Sigmoid colon (tissue), 7 donors: Measurements from ENCODE around the gene SHB. TPM values are rescaled to one million over a fixed set of nuclear protein-coding genes. Genes with fewer than 3 reads are reported as not detected.

Experiments used
- DNase-seq: peaks from one replicate; pipeline ENCODE4 v3.0.0-alpha.2; 2019
- H3K27ac ChIP-seq, 4 donors: fragments of 200-600 bp; sonication (generic); one replicate each; pipeline ENCODE4 v1.5.1; 2016 to 2019; ENCODE audit warnings: mild to moderate bottlenecking in 1 of 4
- H3K27me3 ChIP-seq, 3 donors: fragments of 200-600 bp; sonication (generic); one replicate each; pipeline ENCODE4 v1.5.1; 2019; ENCODE audit warnings: mild to moderate bottlenecking in 1 of 3
- H3K36me3 ChIP-seq, 4 donors: fragments of 200-600 bp; sonication (generic); one replicate each; pipeline ENCODE4 v1.5.1; 2016 to 2019
- H3K4me1 ChIP-seq, 4 donors: fragments of 200-600 bp; sonication (generic); one replicate each; pipeline ENCODE4 v1.5.1; 2017 to 2019
- H3K4me3 ChIP-seq, 4 donors: fragments of 200-600 bp; sonication (generic); one replicate each; pipeline ENCODE4 v1.5.1; 2017 to 2019; ENCODE audit warnings: mild to moderate bottlenecking in 2 of 4, moderate library complexity in 1 of 4
- H3K9me3 ChIP-seq, 4 donors: fragments of 200-600 bp in 3 of 4; sonication (generic) in 3 of 4; one replicate each; pipeline versions ENCODE4 v1.5.1 to v1.6.1; 2013 to 2019
- EP300 ChIP-seq, 4 donors: sonication (generic); formaldehyde crosslinking; IDR thresholded peaks; one replicate each; pipeline ENCODE4 v1.6.1; 2017; ENCODE audit warnings: antibody characterized with exemption in 4 of 4
- POLR2A ChIP-seq, 2 donors: fragments of 450-650 bp; IDR thresholded peaks; one replicate each; pipeline ENCODE4 v1.6.1; 2016; ENCODE audit warnings: antibody characterized with exemption in 2 of 2, mild to moderate bottlenecking in 2 of 2, moderate library complexity in 2 of 2
- POLR2AphosphoS5 ChIP-seq, 4 donors: sonication (generic); formaldehyde crosslinking; IDR thresholded peaks; one replicate each; pipeline ENCODE4 v1.6.1; 2017; ENCODE audit warnings: antibody characterized with exemption in 4 of 4
- WGBS, 2 donors: extraction: QIAGEN DNeasy Blood & Tissue Kit; methylation state at CpG; one replicate each; pipeline ENCODE4 v1.1.7; 2013; 5-methylcytosine and 5-hydroxymethylcytosine counted together
- intact Hi-C: fragments of 100-400 bp; cut with DNase I; formaldehyde crosslinking; loops from one replicate; pipeline ENCODE4 v1.15.1; 2023
- polyA plus RNA-seq, 3 donors: library from polyadenylated mRNA; stranded (reverse); fragments of 200-250 nt; gene quantifications; one replicate each; pipeline ENCODE4 v1.2.3, GENCODE V29; 2013
- total RNA-seq, 4 donors: library from RNA; depleted of rRNA; stranded (reverse); fragments of >200 nt; gene quantifications; one replicate each; pipeline ENCODE4 v1.1.0, GENCODE V29; 2016
- TF ChIP-seq, protein P1 (sequence below), 4 experiments: fragments of 450-650 bp in 3 of 4; fragments of 200-600 bp in 1 of 4; IDR thresholded peaks; one replicate each; pipeline ENCODE4 v1.5.1; 2016 to 2019; ENCODE audit warnings: antibody characterized with exemption in 4 of 4, mild to moderate bottlenecking in 3 of 4, moderate library complexity in 2 of 4
- donor health status: healthy with polysubstance abuse.
- donor health status: Bipolar disorder and iron deficiency.
- donor health status: healthy.

Gene SHB
- total RNA-seq (10 to 100 TPM in 3 of 4 donors, 1 to 10 TPM in 1; 6.8 to 33.7 (median 10.3) TPM), polyA plus RNA-seq (10 to 100 TPM in 2 of 3 donors, 1 to 10 TPM in 1; 9.5 to 11.7 (median 10.2) TPM)

GRCh38 chr9:38068701-38069628 is at the start of gene SHB:
Gene SHB (minus strand): TSS chr9:38069227. CDS start chr9:38068645, 582 bp downstream.
- peak in 2 of 4 donors; percentile 42 to 49 for TF ChIP-seq POLR2AphosphoS5 (IDR thresholded peaks at IDR 0.05)
- TF ChIP-seq EP300 (IDR thresholded peaks at IDR 0.05) = no peak
- TF ChIP-seq, protein P1, sequence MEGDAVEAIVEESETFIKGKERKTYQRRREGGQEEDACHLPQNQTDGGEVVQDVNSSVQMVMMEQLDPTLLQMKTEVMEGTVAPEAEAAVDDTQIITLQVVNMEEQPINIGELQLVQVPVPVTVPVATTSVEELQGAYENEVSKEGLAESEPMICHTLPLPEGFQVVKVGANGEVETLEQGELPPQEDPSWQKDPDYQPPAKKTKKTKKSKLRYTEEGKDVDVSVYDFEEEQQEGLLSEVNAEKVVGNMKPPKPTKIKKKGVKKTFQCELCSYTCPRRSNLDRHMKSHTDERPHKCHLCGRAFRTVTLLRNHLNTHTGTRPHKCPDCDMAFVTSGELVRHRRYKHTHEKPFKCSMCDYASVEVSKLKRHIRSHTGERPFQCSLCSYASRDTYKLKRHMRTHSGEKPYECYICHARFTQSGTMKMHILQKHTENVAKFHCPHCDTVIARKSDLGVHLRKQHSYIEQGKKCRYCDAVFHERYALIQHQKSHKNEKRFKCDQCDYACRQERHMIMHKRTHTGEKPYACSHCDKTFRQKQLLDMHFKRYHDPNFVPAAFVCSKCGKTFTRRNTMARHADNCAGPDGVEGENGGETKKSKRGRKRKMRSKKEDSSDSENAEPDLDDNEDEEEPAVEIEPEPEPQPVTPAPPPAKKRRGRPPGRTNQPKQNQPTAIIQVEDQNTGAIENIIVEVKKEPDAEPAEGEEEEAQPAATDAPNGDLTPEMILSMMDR (IDR thresholded peaks at IDR 0.05) = peak in 3 of 4 experiments; percentile 15 to 55 (median 49)
- no peak for TF ChIP-seq POLR2A (IDR thresholded peaks at IDR 0.05)
- Histone ChIP-seq H3K27me3 (no peaks in the 10 kb centered on the region), H3K36me3 (no peaks in the 10 kb centered on the region), H3K4me3 (peak within 1 kb of the TSS; percentile 59 to 99 (median 76)), H3K9me3 (no peaks in the 10 kb centered on the region), H3K27ac (peak within 1 kb of the TSS; percentile 82 to 95 (median 92)), H3K4me1 (peaks cover 3 to 51% (median 33%) of the 10 kb centered on the region in 4 donors)
- DNase-seq = peak; percentile 88
- intact Hi-C loops = loop anchor here (1.0 to 10.0 kb wide), 6 partner anchors 70 to 604 kb away; partner anchors contain the start of genes ALDH1B1, FBXO10, SLC25A51 and ZBTB5
- 1% methylated on average over 134 of the region's 134 CpGs for WGBS, 2 donors

GRCh38 chr9:38117651-38118050 is 48.6 kb upstream of the SHB start:
- TF ChIP-seq POLR2AphosphoS5 (IDR thresholded peaks at IDR 0.05) (no peak), EP300 (IDR thresholded peaks at IDR 0.05) (no peak), POLR2A (IDR thresholded peaks at IDR 0.05) (no peak)
- TF ChIP-seq, protein P1 (IDR thresholded peaks at IDR 0.05) = no peak
- no peaks in the 10 kb centered on the region for H3K36me3 ChIP-seq
- H3K4me1 ChIP-seq = no peaks in the 10 kb centered on the region
- no peaks in the 10 kb centered on the region for H3K27me3 ChIP-seq
- no peak for DNase-seq
- H3K9me3 ChIP-seq = no peaks in the 10 kb centered on the region
- intact Hi-C loops = no loop called here
- H3K4me3 ChIP-seq = no peak overlapping the region
- no peak overlapping the region for H3K27ac ChIP-seq
- 67 to 72% methylated on average over 5 of the region's 5 CpGs for WGBS, 2 donors

GRCh38 chr9:38114905-38115304 is 45.9 kb upstream of the SHB start:
- Histone ChIP-seq H3K27ac (no peak overlapping the region), H3K27me3 (no peaks in the 10 kb centered on the region), H3K4me1 (no peaks in the 10 kb centered on the region), H3K9me3 (no peaks in the 10 kb centered on the region), H3K4me3 (no peak overlapping the region), H3K36me3 (no peaks in the 10 kb centered on the region)
- DNase-seq = no peak
- TF ChIP-seq POLR2A (IDR thresholded peaks at IDR 0.05) (no peak), EP300 (IDR thresholded peaks at IDR 0.05) (no peak), POLR2AphosphoS5 (IDR thresholded peaks at IDR 0.05) (no peak)
- TF ChIP-seq, protein P1 (IDR thresholded peaks at IDR 0.05) = no peak
- intact Hi-C loops = no loop called here

GRCh38 chr9:38112456-38112855 is 43.4 kb upstream of the SHB start:
- TF ChIP-seq, protein P1 (IDR thresholded peaks at IDR 0.05) = no peak
- no peak for TF ChIP-seq POLR2AphosphoS5 (IDR thresholded peaks at IDR 0.05)
- no peak for TF ChIP-seq EP300 (IDR thresholded peaks at IDR 0.05)
- TF ChIP-seq POLR2A (IDR thresholded peaks at IDR 0.05) = no peak
- no peaks in the 10 kb centered on the region for H3K4me1 ChIP-seq
- no peak overlapping the region for H3K4me3 ChIP-seq
- WGBS, 2 donors = 86 to 93% methylated on average over 1 of the region's 1 CpG
- intact Hi-C loops = no loop called here
- H3K36me3 ChIP-seq = no peaks in the 10 kb centered on the region
- H3K9me3 ChIP-seq = no peaks in the 10 kb centered on the region
- no peak overlapping the region for H3K27ac ChIP-seq
- no peak for DNase-seq
- no peaks in the 10 kb centered on the region for H3K27me3 ChIP-seq
